AG04450 (cell line): ENCODE data around the gene SMURF1. TPM values are rescaled to one million over a fixed set of nuclear protein-coding genes. Genes with fewer than 3 reads are reported as not detected.

ENCODE experiments used
- CTCF ChIA-PET: fragments of 300-600, 350-600 bp; formaldehyde crosslinking; extraction: SDS; loops from one replicate; lab custom pipeline; 2022; ENCODE audit warnings: antibody characterized with exemption, inconsistent platforms; lab: Charles Lee
- POLR2A ChIA-PET: fragments of 350-600 bp; formaldehyde crosslinking; extraction: SDS; loops from one replicate; lab custom pipeline; 2021; ENCODE audit warnings: antibody characterized with exemption, inconsistent platforms; lab: Yijun Ruan, JAX
- DNase-seq: peaks from one replicate; pipeline ENCODE4 v3.0.0-alpha.2; 2011; ENCODE audit warnings: low read depth, low spot score
- H3K27ac ChIP-seq: one replicate; pipeline ENCODE4 v1.5.1; 2012; ENCODE audit warnings: low read depth, low read length, control low read depth
- H3K27me3 ChIP-seq: one replicate; pipeline ENCODE4 v1.6.0; 2012; ENCODE audit warnings: low read length; ENCODE audit not compliant: control insufficient read depth, insufficient read depth
- H3K4me3 ChIP-seq: 2 replicates; pipeline ENCODE4 v1.5.1; 2011; ENCODE audit warnings: mild to moderate bottlenecking, low read depth, low read length, control low read depth
- H3K9me3 ChIP-seq: 2 replicates; pipeline ENCODE4 v1.5.1; 2012; ENCODE audit warnings: low read length; ENCODE audit not compliant: control insufficient read depth, insufficient read depth
- polyA plus RNA-seq: library from polyadenylated mRNA; depleted of rRNA; stranded (reverse); fragments of >200 nt; gene quantifications from 2 replicates; pipeline ENCODE4 v1.2.3, GENCODE V29; 2011
- TF ChIP-seq, protein P1 (sequence below): IDR thresholded peaks from 2 replicates; pipeline ENCODE4 v1.5.1; 2011; ENCODE audit warnings: low read depth, low read length, control low read depth, inconsistent platforms

Gene SMURF1
- polyA plus RNA-seq, 1 experiment = 17.1 TPM

DNA sequence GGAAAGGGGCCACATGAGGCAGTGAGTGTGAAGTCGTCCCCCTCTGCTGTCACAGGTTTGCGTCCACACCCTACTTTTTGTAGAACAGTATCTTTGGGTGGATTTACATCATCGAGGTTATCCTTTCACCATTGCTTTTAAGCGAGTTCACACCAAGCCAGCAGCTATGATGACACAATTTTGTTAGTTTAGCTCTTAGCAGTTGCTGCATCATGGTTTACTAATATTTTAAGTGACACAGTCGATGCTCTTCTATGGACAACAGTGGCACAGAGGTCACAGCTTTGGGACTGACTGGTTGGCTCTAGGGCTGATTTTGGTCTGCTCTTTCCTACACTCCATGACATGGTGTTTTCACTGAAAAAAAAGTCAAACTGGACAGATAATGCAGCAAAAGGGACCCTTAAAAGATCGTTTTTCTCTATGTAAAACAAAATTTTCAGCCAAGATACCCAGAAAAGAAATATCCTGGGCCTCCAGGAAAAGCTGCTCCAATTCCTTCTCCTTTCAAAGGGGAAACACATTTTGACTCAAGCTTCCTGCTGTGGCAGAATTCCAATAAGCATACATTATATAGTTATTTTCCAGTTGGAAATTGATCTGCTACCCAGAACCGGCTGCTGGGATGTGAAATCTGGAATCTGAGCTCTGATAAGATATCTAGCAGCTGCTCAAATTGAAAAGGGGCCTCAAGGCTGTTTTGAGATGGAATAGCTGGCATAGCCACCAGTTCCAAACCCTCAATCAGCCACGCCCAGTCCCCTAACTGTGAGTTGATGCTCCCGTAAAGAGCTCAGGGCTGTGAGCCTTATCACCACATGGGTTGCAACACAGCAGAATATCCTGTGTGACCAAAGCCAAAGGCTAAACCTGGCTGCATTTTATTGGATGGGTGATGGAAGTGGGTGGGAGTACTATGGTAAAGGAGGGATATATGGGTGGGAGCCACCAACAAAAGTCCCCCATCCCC lies 114.2 kb downstream of the SMURF1 start:
- TF ChIP-seq, protein P1, sequence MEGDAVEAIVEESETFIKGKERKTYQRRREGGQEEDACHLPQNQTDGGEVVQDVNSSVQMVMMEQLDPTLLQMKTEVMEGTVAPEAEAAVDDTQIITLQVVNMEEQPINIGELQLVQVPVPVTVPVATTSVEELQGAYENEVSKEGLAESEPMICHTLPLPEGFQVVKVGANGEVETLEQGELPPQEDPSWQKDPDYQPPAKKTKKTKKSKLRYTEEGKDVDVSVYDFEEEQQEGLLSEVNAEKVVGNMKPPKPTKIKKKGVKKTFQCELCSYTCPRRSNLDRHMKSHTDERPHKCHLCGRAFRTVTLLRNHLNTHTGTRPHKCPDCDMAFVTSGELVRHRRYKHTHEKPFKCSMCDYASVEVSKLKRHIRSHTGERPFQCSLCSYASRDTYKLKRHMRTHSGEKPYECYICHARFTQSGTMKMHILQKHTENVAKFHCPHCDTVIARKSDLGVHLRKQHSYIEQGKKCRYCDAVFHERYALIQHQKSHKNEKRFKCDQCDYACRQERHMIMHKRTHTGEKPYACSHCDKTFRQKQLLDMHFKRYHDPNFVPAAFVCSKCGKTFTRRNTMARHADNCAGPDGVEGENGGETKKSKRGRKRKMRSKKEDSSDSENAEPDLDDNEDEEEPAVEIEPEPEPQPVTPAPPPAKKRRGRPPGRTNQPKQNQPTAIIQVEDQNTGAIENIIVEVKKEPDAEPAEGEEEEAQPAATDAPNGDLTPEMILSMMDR = no peak
- H3K9me3 ChIP-seq = peaks cover 3% of the 10 kb centered on the region; the same call in 1 of the 2 replicates
- H3K27me3 ChIP-seq = no peaks in the 10 kb centered on the region
- DNase-seq = no peak
- no peak overlapping the region for H3K27ac ChIP-seq
- no peak overlapping the region for H3K4me3 ChIP-seq
- CTCF ChIA-PET = interaction anchor here (0.8 to 3.1 kb wide), 2 partner anchors 10 to 283 kb away, joined by 3 to 10 read pairs; no protein-coding TSS in a partner anchor
- POLR2A ChIA-PET = no interaction called here

DNA sequence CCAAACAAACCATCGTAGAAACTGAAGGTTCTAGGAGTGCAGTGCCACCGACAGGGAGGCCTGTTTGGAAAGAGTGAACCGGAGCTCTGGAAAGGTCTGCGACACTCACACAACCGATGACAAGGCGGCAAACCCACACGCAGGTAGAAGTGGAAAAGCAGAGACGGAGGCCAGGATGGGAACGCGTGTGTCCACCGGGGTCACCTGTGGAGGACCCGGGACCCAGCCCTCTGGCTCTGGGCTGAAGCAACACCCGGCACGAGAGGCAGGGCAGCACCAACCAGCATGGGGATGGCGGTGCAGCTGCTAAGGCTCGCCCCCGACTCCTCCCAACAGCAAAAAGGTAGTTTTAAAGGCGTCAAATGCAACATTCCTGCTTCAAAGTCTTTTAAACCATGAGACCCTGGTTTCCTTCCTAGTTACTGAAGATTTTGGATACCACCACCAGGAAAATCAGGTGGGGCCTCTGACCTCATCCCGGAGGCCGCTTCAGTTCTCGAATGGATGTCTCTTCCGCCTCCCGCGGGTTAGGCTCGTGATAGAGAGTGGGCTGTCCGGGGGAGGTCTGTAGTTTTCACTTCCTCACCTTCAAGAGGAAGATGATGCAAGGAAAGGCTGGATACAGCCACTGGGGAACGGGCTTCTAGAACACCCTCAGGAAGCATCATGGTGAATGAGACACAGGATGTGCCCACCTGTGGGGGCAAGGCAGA lies 115.5 kb downstream of the SMURF1 start:
- Histone ChIP-seq H3K27me3 (no peaks in the 10 kb centered on the region), H3K27ac (peak overlapping the region; percentile 11), H3K9me3 (peaks cover 3% of the 10 kb centered on the region; the same call in 1 of the 2 replicates), H3K4me3 (no peak overlapping the region)
- DNase-seq = no peak
- TF ChIP-seq, protein P1 = no peak
- ChIA-PET POLR2A (interaction anchor here (0.9 to 1.1 kb wide), 2 partner anchors 12 to 360 kb away, joined by 3 read pairs; no protein-coding TSS in a partner anchor), CTCF (no interaction called here)

DNA sequence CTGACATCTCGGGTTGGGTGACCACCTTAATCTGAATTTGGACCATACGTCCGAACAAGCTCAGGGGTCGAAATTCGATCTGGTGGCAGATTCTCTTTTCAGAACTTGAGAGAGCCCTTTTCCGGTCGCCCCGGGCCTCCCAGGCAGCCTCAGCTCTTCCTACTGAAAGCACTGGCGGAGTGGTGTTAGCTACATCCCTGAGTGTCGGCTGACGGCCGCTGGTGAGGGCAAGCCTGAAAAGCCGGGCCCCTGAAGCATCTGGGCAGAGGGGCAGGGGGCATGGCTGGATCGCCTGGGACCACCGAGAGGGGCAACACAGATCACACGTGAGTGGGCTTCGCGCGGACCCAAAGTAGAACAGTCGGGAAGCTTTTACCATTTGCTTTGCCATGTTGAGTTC lies 116.1 kb downstream of the SMURF1 start:
- no peak overlapping the region for H3K4me3 ChIP-seq
- DNase-seq = no peak
- POLR2A ChIA-PET = interaction anchor here (0.9 to 1.1 kb wide), 2 partner anchors 13 to 361 kb away, joined by 3 read pairs; no protein-coding TSS in a partner anchor
- H3K27me3 ChIP-seq = no peaks in the 10 kb centered on the region
- CTCF ChIA-PET = interaction anchor here (1.3 kb wide), 1 partner anchor 283 kb away, joined by 5 read pairs; no protein-coding TSS in a partner anchor
- TF ChIP-seq, protein P1 = no peak
- peaks cover 3% of the 10 kb centered on the region; the same call in 1 of the 2 replicates for H3K9me3 ChIP-seq
- no peak overlapping the region for H3K27ac ChIP-seq

DNA sequence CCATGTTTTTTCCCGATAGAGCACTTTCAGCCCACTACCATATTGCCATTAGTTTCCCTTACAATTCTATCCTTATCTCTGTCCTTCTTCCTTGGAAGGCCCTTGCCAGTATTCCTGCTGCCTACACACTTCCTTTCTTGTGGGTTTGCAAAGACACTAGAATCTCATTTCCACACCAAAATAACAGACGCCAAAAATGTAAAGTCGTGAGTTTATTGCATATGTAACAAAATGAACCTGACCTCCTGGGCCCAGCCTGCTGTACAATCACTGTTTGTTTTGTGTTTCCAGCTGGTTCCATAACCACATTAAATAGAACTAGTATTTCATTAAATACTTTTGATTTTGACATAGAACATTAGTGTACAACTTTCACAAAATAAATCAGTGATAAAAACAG lies 116.7 kb downstream of the SMURF1 start:
- H3K27me3 ChIP-seq = no peaks in the 10 kb centered on the region
- no peak for DNase-seq
- CTCF ChIA-PET = interaction anchor here (1.3 kb wide), 1 partner anchor 283 kb away, joined by 5 read pairs; no protein-coding TSS in a partner anchor
- TF ChIP-seq, protein P1 = no peak
- POLR2A ChIA-PET = interaction anchor here (0.9 to 1.1 kb wide), 2 partner anchors 13 to 362 kb away, joined by 3 read pairs; no protein-coding TSS in a partner anchor
- H3K27ac ChIP-seq = no peak overlapping the region
- no peak overlapping the region for H3K4me3 ChIP-seq
- peaks cover 3% of the 10 kb centered on the region; the same call in 1 of the 2 replicates for H3K9me3 ChIP-seq
